Measurements from ENCODE around the gene VAMP4.
A peak's percentile ranks its signal among the peaks of the same experiment; 100 is the strongest.

VAMP4 gene

DNA sequence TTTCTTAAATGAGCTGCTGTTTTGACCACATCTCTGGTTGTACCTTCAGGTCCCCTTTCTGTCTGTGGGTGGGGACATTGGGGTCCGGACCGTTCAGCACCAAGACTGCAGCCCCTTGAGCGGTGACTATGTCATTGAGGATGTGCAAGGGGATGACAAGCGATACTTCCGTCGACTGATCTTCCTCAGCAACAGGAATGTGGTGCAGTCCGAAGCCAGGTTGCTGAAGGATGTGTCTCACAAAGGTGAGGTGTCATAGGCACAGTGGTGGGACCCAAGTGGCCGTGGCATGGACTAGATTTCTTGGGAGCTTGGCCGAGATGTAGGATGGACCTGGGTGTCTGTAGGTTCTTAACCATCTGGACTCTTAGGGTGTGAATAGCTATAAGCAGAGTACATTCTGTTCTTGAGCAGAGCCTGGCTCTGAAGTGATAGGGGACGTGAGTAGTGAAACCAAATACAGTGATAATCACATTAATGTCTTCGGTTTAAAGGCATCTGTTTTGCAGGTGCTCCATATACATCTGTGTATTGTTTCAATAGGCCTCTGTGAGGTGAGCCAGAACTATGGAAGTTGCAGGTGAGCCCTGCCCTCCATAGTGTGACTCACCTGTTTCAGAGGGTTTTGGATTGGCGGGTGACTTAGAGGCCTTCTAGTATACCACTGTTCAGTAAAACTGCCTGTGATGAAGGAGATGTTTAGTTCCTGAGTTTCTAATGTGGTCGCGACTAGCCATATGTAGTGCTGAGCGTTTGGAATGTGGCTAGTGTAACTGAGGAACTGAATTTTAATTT, 46.0 kb upstream of the VAMP4 start:
- H3K9me2 ChIP-seq (replicated peaks; ENCODE audit: insufficient read depth, low read length), result no peaks in the 10 kb centered on the region
- H3K79me2 ChIP-seq (ENCODE audit: low read length), result peaks cover 43% of the 10 kb centered on the region
- no peak for DNase-seq
- TF ChIP-seq, protein P1, sequence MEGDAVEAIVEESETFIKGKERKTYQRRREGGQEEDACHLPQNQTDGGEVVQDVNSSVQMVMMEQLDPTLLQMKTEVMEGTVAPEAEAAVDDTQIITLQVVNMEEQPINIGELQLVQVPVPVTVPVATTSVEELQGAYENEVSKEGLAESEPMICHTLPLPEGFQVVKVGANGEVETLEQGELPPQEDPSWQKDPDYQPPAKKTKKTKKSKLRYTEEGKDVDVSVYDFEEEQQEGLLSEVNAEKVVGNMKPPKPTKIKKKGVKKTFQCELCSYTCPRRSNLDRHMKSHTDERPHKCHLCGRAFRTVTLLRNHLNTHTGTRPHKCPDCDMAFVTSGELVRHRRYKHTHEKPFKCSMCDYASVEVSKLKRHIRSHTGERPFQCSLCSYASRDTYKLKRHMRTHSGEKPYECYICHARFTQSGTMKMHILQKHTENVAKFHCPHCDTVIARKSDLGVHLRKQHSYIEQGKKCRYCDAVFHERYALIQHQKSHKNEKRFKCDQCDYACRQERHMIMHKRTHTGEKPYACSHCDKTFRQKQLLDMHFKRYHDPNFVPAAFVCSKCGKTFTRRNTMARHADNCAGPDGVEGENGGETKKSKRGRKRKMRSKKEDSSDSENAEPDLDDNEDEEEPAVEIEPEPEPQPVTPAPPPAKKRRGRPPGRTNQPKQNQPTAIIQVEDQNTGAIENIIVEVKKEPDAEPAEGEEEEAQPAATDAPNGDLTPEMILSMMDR (IDR thresholded peaks at IDR 0.05; ENCODE audit: low read length), result no peak
- TF ChIP-seq EZH2 (optimal IDR thresholded peaks at IDR 0.05; ENCODE audit: low read depth, low read length), result no peak
- TF ChIP-seq EZH2phosphoT487 (IDR thresholded peaks at IDR 0.05; ENCODE audit: low read length), result no peak
- H2AFZ ChIP-seq (ENCODE audit: low read length), result no peak overlapping the region
- no peak overlapping the region for H3K27ac ChIP-seq (ENCODE audit: low read length)
- no peak overlapping the region for H3K4me3 ChIP-seq (ENCODE audit: low read length)
- no peak overlapping the region for H3K4me2 ChIP-seq (ENCODE audit: low read depth, low read length)
- no peaks in the 10 kb centered on the region for H4K20me1 ChIP-seq (ENCODE audit: insufficient read depth, low read length)
- H3F3A ChIP-seq (ENCODE audit: insufficient read depth, low read length), result peaks cover 12% of the 10 kb centered on the region
- H3K36me3 ChIP-seq (replicated peaks; ENCODE audit: insufficient read depth, low read length), result peaks cover 10% of the 10 kb centered on the region
- H3K9me3 ChIP-seq (replicated peaks; ENCODE audit: insufficient read depth, low read length), result no peaks in the 10 kb centered on the region
- H3K9ac ChIP-seq (ENCODE audit: low read length), result no peak overlapping the region
- H3K4me1 ChIP-seq (ENCODE audit: low read length), result peaks cover 25% of the 10 kb centered on the region
- no peaks in the 10 kb centered on the region for H3K27me3 ChIP-seq (replicated peaks; ENCODE audit: insufficient read depth, low read length)

DNA sequence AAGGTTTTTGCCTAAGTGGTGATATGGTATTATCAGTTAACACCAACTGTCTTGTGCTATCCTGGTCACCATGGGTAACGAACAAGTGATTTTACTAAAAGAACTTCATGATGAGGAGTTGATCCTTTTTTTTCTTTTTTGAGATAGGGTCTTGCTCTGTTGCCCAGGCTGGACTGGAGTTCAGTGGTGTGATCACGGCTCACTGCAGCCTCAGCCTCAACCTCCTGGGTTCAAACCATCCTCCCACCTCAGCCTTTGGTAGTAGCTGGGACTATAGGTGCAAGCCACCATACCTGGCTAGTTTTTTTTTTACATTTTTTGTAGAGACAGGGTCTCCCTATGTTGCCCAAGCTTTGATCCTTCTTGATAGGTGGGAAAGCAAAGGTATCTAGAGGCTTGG, 44.7 kb upstream of the VAMP4 start:
- no peaks in the 10 kb centered on the region for H4K20me1 ChIP-seq (ENCODE audit: insufficient read depth, low read length)
- peaks cover 30% of the 10 kb centered on the region for H3K4me1 ChIP-seq (ENCODE audit: low read length)
- peaks cover 56% of the 10 kb centered on the region for H3K79me2 ChIP-seq (ENCODE audit: low read length)
- no peak overlapping the region for H3K4me2 ChIP-seq (ENCODE audit: low read depth, low read length)
- H3K4me3 ChIP-seq (ENCODE audit: low read length), result no peak overlapping the region
- no peaks in the 10 kb centered on the region for H3K9me3 ChIP-seq (replicated peaks; ENCODE audit: insufficient read depth, low read length)
- TF ChIP-seq EZH2 (optimal IDR thresholded peaks at IDR 0.05; ENCODE audit: low read depth, low read length) (no peak), EZH2phosphoT487 (IDR thresholded peaks at IDR 0.05; ENCODE audit: low read length) (no peak)
- TF ChIP-seq, protein P1 (IDR thresholded peaks at IDR 0.05; ENCODE audit: low read length), result no peak
- H3K9me2 ChIP-seq (replicated peaks; ENCODE audit: insufficient read depth, low read length), result no peaks in the 10 kb centered on the region
- H3F3A ChIP-seq (ENCODE audit: insufficient read depth, low read length), result peaks cover 15% of the 10 kb centered on the region
- peaks cover 10% of the 10 kb centered on the region for H3K36me3 ChIP-seq (replicated peaks; ENCODE audit: insufficient read depth, low read length)
- no peak overlapping the region for H3K27ac ChIP-seq (ENCODE audit: low read length)
- no peak overlapping the region for H2AFZ ChIP-seq (ENCODE audit: low read length)
- DNase-seq, result no peak
- H3K27me3 ChIP-seq (replicated peaks; ENCODE audit: insufficient read depth, low read length), result no peaks in the 10 kb centered on the region
- H3K9ac ChIP-seq (ENCODE audit: low read length), result no peak overlapping the region

DNA sequence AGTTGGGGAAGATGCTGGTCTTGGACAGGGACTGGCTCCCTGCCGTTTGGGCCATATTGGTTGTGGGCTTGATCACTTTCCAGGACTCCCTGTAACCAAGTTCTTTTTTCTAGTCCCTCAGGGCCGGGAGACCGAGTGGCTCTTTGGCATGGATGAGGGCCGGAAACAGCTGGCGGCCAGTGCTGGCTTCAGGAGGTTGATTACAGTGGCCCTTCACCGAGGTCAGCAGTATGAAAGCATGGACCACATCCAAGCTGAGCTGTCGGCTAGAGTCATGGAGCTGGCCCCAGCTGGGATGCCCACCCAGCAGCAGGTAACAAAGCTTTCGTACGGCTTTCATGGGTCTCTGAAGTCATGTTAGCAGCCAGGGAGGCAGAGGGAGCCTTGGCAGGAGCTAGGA, 43.9 kb upstream of the VAMP4 start:
- TF ChIP-seq EZH2 (optimal IDR thresholded peaks at IDR 0.05; ENCODE audit: low read depth, low read length), result no peak
- no peaks in the 10 kb centered on the region for H3K9me3 ChIP-seq (replicated peaks; ENCODE audit: insufficient read depth, low read length)
- H3K4me2 ChIP-seq (ENCODE audit: low read depth, low read length), result no peak overlapping the region
- H3K9ac ChIP-seq (ENCODE audit: low read length), result no peak overlapping the region
- H3K27me3 ChIP-seq (replicated peaks; ENCODE audit: insufficient read depth, low read length), result no peaks in the 10 kb centered on the region
- H3K4me1 ChIP-seq (ENCODE audit: low read length), result peaks cover 30% of the 10 kb centered on the region
- H3F3A ChIP-seq (ENCODE audit: insufficient read depth, low read length), result peaks cover 18% of the 10 kb centered on the region
- peaks cover 57% of the 10 kb centered on the region for H3K79me2 ChIP-seq (ENCODE audit: low read length)
- H3K27ac ChIP-seq (ENCODE audit: low read length), result no peak overlapping the region
- peaks cover 10% of the 10 kb centered on the region for H3K36me3 ChIP-seq (replicated peaks; ENCODE audit: insufficient read depth, low read length)
- H4K20me1 ChIP-seq (ENCODE audit: insufficient read depth, low read length), result no peaks in the 10 kb centered on the region
- DNase-seq, result no peak
- no peak overlapping the region for H3K4me3 ChIP-seq (ENCODE audit: low read length)
- H2AFZ ChIP-seq (ENCODE audit: low read length), result no peak overlapping the region
- no peaks in the 10 kb centered on the region for H3K9me2 ChIP-seq (replicated peaks; ENCODE audit: insufficient read depth, low read length)

DNA sequence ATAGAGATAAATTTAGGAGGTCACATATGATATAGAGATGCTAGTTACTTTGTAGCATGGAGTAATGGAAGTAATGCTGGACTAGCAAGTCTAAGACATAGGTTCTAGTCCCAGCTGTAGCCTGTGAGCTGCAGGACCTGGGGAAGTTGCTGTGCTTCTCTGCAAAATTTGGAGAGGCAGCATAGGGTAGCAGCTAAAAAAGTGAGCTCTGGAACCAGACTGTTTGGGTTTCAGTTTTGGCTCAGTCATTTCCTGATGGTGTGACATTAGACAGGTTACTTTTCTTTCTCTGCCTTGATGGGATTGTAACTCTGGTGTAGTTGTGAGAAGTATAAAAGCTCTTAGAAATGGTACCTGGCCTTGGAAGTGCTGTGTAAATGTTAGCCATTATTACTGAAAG, 42.9 kb upstream of the VAMP4 start:
- no peak overlapping the region for H3K9ac ChIP-seq (ENCODE audit: low read length)
- H3K27me3 ChIP-seq (replicated peaks; ENCODE audit: insufficient read depth, low read length), result no peaks in the 10 kb centered on the region
- H3K36me3 ChIP-seq (replicated peaks; ENCODE audit: insufficient read depth, low read length), result peaks cover 10% of the 10 kb centered on the region; the same call in 1 of the 2 replicates
- H4K20me1 ChIP-seq (ENCODE audit: insufficient read depth, low read length), result no peaks in the 10 kb centered on the region
- H3K79me2 ChIP-seq (ENCODE audit: low read length), result peaks cover 57% of the 10 kb centered on the region
- no peaks in the 10 kb centered on the region for H3K9me2 ChIP-seq (replicated peaks; ENCODE audit: insufficient read depth, low read length)
- no peak overlapping the region for H2AFZ ChIP-seq (ENCODE audit: low read length)
- H3K9me3 ChIP-seq (replicated peaks; ENCODE audit: insufficient read depth, low read length), result no peaks in the 10 kb centered on the region
- peaks cover 26% of the 10 kb centered on the region for H3F3A ChIP-seq (ENCODE audit: insufficient read depth, low read length)
- no peak overlapping the region for H3K4me3 ChIP-seq (ENCODE audit: low read length)
- TF ChIP-seq, protein P1 (IDR thresholded peaks at IDR 0.05; ENCODE audit: low read length), result no peak
- TF ChIP-seq EZH2 (optimal IDR thresholded peaks at IDR 0.05; ENCODE audit: low read depth, low read length) (no peak), EZH2phosphoT487 (IDR thresholded peaks at IDR 0.05; ENCODE audit: low read length) (no peak)
- peaks cover 35% of the 10 kb centered on the region for H3K4me1 ChIP-seq (ENCODE audit: low read length)
- H3K27ac ChIP-seq (ENCODE audit: low read length), result peak overlapping the region; percentile 31; the same call in 1 of the 2 replicates
- H3K4me2 ChIP-seq (ENCODE audit: low read depth, low read length), result peak overlapping the region; percentile 58
- peak; percentile 71 for DNase-seq

All from MM.1S (cell line).